GM12878 (cell line): ENCODE data around the gene RPS8.

Experiments
- BHLHE40 ChIP-seq, 2 experiments: fragments of 450-650 bp in 1 of 2; IDR thresholded peaks; 2 replicates each; pipeline ENCODE4 v1.6.1; 2011 to 2017; ENCODE audit warnings: low read depth in 2 of 2, borderline replicate concordance in 1 of 2, improper control_type of control experiment in 1 of 2, low read length in 1 of 2, mild to moderate bottlenecking in 1 of 2
- EZH2 ChIP-seq: IDR thresholded peaks from 2 replicates; pipeline ENCODE4 v1.6.1; 2012; ENCODE audit warnings: low read depth, mild to moderate bottlenecking, control low read depth, inconsistent platforms, low read length, borderline replicate concordance; ENCODE audit not compliant: control insufficient read depth

GRCh38 chr1:44828003-44828651 lies 52.8 kb downstream of the RPS8 start:
- TF ChIP-seq EZH2 = no peak
- TF ChIP-seq BHLHE40 (IDR thresholded peaks at IDR 0.05; ENCODE audit: borderline replicate concordance in 1 of 2, low read depth in 2 of 2, low read length in 1 of 2) = no peak
